ENCODE data around the gene PKMYT1.

PKMYT1 gene

GRCh38 chr16:2991566-2992261, 11.5 kb upstream of the PKMYT1 start:
- TF ChIP-seq CTCF (conservative IDR thresholded peaks at IDR 0.05; ENCODE audit: low read depth, low read length): no peak
- no peak overlapping the region for H3K4me3 ChIP-seq (ENCODE audit: low read length)
- DNase-seq (ENCODE audit: low read depth): no peak

GRCh38 chr16:2990891-2991290, 10.6 kb upstream of the PKMYT1 start:
- H3K4me3 ChIP-seq (ENCODE audit: low read length): no peak overlapping the region
- DNase-seq (ENCODE audit: low read depth): no peak
- no peak for TF ChIP-seq CTCF (conservative IDR thresholded peaks at IDR 0.05; ENCODE audit: low read depth, low read length)

- no peak for TF ChIP-seq CTCF (conservative IDR thresholded peaks at IDR 0.05; ENCODE audit: low read depth, low read length)
- no peak for DNase-seq (ENCODE audit: low read depth)
- H3K4me3 ChIP-seq (ENCODE audit: low read length): no peak overlapping the region
These were observed 8.4 kb upstream of the PKMYT1 start for GRCh38 chr16:2988590-2989099.

- no peak for TF ChIP-seq CTCF (conservative IDR thresholded peaks at IDR 0.05; ENCODE audit: low read depth, low read length)
- no peak overlapping the region for H3K4me3 ChIP-seq (ENCODE audit: low read length)
- no peak for DNase-seq (ENCODE audit: low read depth)
These were observed 7.6 kb upstream of the PKMYT1 start for GRCh38 chr16:2987833-2988232.

GRCh38 chr16:2987286-2987685, 7.0 kb upstream of the PKMYT1 start:
- no peak for TF ChIP-seq CTCF (conservative IDR thresholded peaks at IDR 0.05; ENCODE audit: low read depth, low read length)
- DNase-seq (ENCODE audit: low read depth): no peak
- H3K4me3 ChIP-seq (ENCODE audit: low read length): no peak overlapping the region

- no peak overlapping the region for H3K4me3 ChIP-seq (ENCODE audit: low read length)
- TF ChIP-seq CTCF (conservative IDR thresholded peaks at IDR 0.05; ENCODE audit: low read depth, low read length): no peak
- DNase-seq (ENCODE audit: low read depth): no peak
These were observed 6.5 kb upstream of the PKMYT1 start for GRCh38 chr16:2986623-2987188.

- no peak for DNase-seq (ENCODE audit: low read depth)
- no peak for TF ChIP-seq CTCF (conservative IDR thresholded peaks at IDR 0.05; ENCODE audit: low read depth, low read length)
- no peak overlapping the region for H3K4me3 ChIP-seq (ENCODE audit: low read length)
These were observed 5.7 kb upstream of the PKMYT1 start for GRCh38 chr16:2985893-2986355.

All from retinal pigment epithelial cell (primary cell).